Measurements from ENCODE around the gene TP53.
"Not testable (repeated sequence)": the region's sequence is repeated elsewhere in the genome, so short reads cannot be mapped to it uniquely, and the experiment has no call there.

Gene TP53

GRCh38 chr17:7629939-7630571 lies 57.2 kb downstream of the TP53 start, which contains the start of gene SHBG:
TSS of gene SHBG (plus strand) at chr17:7630135. CDS start at chr17:7630173, 38 bp downstream.
- DNase-seq: no peak

GRCh38 chr17:7627250-7628121 lies 59.8 kb downstream of the TP53 start, which contains the start of gene SAT2:
TSS of gene SAT2 (minus strand) at chr17:7627821. CDS start at chr17:7627635, 186 bp downstream.
- peak; percentile 62 to 64 for DNase-seq

DNA sequence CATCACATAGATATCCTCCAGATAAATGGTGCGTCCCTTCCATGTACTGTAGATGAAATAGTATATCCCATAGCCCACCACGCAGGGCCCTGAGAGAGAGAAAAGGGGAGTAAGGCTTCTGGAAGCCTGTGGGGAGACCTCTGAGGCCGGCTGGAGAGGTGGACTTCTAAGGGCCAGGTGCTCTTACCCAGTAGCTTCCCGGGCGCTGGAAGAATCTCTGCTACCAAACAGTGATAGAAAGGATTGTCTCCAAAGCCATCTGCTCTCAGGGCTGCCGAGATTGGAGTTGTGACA lies 60.4 kb downstream of the TP53 start:
- no peak for DNase-seq

DNA sequence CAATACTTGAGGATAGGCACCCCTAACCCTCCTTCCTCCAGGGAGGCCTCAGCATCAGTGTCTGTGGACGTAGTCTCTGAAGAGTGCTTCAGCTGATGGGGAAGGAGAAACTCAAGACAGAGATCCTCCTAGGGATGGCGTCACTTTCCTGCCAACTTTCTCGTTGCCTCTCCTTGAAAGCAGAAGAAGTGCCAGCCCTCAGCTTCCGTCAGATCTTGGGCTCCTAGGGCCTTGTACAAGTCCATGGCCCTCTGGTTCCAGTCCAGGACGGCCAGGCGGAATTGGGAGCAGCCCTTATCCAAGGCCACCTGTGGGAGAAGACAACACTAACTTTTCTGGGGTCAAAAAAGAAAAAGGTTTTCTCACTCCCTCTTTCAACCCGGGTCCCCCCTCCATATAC lies 61.0 kb downstream of the TP53 start:
- no peak for DNase-seq

DNA sequence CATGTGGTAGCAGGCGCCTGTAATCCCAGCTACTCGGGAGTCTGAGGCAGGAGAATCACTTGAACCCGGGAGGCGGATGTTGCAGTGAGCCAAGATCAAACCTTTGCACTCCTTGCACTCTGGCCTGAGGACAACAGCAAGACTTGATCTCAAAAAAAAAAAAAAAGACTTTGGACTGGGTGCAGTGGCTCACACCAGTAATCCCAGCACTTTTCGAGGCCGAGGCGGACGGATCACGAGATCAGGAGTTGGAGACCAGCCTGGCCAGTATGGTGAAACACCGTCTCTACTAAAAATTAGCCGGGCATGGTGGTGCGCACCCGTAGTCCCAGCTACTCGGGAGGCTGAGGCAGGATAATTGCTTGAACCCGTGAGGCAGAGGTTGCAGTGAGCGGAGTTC lies 61.5 kb downstream of the TP53 start:
- DNase-seq: not testable (repeated sequence)

GRCh38 chr17:7623661-7624060 lies 63.6 kb downstream of the TP53 start:
- no peak for DNase-seq

DNA sequence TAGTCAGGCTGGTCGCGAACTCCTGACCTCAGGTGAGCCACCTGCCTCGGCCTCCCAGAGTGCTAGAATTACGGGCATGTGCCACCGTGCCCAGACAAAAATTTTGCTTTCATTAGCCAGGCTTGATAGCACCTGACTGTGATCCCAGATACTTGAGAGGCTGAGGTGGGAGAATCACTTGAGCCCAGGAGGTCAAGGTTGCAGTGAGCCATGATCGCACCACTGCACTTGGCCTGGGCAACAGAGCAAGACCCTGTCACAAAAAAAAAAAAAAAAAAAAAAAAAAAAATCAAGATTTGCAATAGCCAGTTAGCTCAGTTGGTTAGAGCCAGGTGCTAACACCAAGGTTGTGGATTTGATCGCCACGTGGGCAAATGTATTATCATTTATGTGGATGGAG lies 66.5 kb downstream of the TP53 start:
- no peak for DNase-seq

- DNase-seq: no peak
These were observed 68.7 kb downstream of the TP53 start for GRCh38 chr17:7618608-7619007.

Data from AML-193 (cell line).